ENCODE data around the gene TRIM72.
"Not testable (repeated sequence)": the region's sequence is repeated elsewhere in the genome, so short reads cannot be mapped to it uniquely, and the experiment has no call there.

The TRIM72 gene

DNA sequence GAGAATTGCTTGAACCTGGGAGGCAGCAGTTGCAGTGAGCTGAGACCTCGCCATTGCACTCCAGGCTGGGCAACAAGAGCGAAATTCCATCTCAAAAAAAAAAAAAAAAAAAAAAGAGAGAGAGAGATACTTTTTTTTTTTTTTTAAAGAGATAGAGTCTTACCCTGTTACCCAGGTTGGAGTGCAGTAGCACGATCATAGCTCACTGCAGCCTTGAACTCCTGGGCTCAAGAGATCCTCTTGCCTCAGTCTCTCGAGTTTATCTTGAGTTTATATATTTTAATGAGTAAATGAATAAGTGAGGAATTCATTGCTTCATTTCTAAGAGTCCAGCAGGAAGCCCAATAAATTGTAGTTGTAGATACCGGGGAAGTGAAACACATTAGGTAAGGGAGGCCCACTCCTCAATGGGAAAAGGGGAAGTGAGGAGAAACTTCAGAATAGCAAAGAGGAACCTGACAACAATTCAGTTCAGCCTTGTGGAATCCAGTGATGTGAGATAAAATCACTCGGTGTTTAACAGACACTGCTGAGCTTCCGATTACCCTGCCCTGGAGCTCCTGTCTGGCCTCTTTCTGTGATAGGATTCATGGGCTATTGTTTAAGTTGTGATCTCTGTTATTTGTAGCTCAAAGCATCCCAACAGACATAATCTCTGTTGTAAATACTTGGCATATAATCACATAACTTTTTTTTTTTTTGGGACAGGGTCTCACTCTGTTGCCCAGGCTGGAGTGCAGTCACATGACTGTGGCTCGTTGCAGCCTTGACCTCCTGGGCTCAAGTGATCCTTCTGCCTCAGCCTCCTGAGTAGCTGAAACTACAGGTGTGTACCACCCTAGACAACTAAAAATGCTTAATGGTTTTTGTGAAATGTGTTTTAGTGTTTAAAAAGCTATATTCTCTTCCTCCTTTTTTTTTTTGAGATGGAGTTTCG lies 30.1 kb downstream of the TRIM72 start:
- DNase-seq: no peak
- in situ Hi-C loops (cut with HindIII; ENCODE audit: low pct_ligation_motif_present, low pct_unique_long_range_greater_than_20kb, low sequenced_read_pairs): no loop called here

DNA sequence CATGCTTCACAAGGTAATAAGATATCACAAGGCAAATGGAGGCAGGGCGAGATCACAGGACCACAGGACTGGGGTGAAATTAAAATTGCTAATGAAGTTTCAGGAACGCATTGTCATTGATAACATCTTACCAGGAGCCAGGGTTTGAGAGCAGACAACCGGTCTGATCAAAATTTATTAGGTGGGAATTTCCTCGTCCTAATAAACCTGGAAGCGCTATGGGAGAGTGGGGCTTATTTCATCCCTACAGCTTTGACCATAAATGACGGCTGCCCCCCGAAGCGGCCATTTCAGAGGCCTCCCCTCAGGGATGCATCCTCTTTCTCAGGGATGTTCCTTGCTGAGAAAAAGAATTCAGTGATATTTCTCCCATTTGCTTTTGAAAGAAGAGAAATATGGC lies 31.7 kb downstream of the TRIM72 start:
- in situ Hi-C loops (cut with HindIII; ENCODE audit: low pct_ligation_motif_present, low pct_unique_long_range_greater_than_20kb, low sequenced_read_pairs); DNase-seq: not testable (repeated sequence)

DNA sequence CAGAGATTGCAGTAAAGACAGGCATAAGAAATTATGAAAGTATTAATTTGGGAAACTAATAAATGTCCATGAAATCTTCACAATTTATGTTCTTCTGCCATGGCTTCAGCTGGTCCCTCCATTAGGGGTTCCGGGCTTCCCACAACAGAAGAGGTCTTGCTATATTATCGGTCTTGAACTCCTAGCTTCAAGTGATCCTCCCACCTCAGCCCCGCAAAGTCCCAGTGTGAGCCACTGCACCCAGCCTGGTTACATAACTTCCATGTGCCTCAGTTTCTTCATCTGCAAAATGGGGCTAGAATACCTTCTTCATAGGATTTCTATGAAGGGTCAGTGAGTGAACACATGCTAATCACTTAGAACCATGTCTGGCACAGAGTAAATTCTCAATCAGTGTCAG lies 32.4 kb downstream of the TRIM72 start:
- DNase-seq: no peak
- in situ Hi-C loops (cut with HindIII; ENCODE audit: low pct_ligation_motif_present, low pct_unique_long_range_greater_than_20kb, low sequenced_read_pairs): no loop called here

DNA sequence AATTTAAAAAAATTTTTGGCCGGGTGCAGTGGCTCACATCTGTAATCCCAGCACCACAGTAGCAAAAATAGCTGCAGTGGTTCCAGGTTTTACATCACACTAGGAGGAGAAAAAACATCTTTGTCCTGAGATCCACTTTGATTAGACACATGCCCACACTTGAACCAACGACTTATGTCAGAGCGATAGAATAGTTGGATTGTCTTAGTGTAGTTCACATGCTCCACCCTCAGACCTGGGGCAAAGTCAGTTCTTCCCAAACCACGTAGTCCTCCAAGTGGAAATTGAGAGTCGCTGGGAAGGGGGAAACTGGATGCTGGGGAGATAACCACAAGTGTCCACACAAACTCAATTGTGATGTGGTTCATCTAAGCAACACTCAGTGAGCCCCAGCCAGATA lies 34.4 kb downstream of the TRIM72 start:
- no peak for DNase-seq
- in situ Hi-C loops (cut with HindIII; ENCODE audit: low pct_ligation_motif_present, low pct_unique_long_range_greater_than_20kb, low sequenced_read_pairs): no loop called here

DNA sequence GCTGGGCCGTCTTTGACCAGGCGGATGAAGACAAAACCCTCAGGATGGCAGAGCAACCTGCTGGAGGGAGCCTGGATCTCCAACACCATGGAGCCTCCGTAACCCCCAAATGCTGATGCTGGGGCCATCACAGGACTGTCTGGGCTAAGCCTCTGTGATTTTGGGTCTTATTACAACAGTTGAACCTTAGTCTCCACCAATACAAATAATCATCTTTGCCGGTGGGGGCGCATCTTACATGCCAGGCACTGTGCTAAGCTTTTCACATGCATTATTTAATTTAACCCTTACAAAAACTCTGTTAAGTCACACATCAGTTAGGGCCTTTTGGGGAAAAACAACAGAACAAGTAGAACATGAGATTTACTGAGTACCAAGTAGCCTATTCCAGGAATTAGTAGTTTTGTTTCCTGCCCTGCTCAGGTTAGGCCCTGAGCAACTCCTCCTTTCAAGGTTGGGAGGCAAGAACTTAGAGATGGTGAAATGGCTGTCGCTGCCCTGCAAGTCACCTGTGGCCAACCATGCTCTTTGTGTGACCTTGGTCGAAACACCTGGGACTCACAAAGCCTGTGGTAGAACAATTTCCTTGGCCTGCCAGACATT lies 37.0 kb downstream of the TRIM72 start:
- no peak for DNase-seq
- in situ Hi-C loops (cut with HindIII; ENCODE audit: low pct_ligation_motif_present, low pct_unique_long_range_greater_than_20kb, low sequenced_read_pairs): no loop called here

DNA sequence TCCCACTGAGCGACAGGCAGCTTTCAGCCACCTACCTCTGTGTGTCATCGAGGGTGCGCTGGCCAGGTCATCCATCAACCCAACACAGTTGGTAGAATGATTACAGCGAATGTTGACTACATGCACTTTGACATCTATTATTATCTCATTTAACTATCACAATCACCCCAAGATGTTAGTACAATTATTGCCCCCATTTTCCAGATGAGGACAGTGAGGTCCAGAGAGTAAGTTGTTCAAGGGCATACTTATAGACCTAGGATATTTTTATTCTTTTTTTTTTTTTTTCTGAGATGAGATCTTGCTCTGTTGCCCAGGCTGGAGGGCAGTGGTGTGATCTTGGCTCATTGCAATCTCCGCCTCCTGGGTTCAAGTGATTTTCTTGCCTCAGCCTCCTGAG lies 37.5 kb downstream of the TRIM72 start:
- in situ Hi-C loops (cut with HindIII; ENCODE audit: low pct_ligation_motif_present, low pct_unique_long_range_greater_than_20kb, low sequenced_read_pairs): no loop called here
- no peak for DNase-seq

DNA sequence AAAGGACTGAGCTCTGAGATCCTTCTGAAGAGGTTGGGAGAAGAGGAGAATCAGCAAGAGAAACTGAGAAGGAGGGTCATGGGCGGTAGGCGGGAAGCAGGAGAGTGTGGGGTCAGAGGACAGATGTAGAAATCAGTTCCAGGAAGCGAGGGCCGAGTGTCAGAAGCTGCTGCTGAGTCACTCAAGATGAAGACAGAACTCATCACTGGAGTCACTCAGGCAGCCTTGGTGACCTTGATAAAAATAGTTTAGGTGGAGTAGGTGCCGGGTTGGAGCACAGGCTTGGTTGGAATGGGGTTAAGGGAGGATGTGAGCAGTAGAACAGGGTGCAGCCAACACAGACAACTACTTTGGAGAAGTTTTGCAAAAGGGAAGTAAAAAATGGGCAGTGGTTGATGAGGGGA lies 39.7 kb downstream of the TRIM72 start:
- no peak for DNase-seq
- in situ Hi-C loops (cut with HindIII; ENCODE audit: low pct_ligation_motif_present, low pct_unique_long_range_greater_than_20kb, low sequenced_read_pairs): no loop called here

DNA sequence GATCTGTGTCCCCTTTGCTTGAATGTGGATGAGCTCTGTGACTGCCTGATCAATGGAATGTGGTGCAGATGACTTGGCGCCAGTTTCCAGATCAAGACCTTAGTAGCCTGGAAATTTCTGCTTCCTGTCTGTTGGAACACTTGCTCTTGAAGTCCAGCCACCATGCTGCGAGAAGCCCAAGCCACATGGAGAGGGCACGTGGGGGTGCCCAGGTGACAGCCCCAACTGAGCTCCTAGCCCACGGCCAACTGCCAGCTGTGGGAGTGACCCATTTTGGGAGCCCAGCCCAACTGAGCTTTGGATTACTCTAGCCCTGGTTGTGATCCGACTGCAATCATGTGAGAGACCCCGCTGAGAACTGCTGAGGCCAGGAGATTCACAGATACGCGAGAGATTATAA lies 42.5 kb downstream of the TRIM72 start:
- in situ Hi-C loops (cut with HindIII; ENCODE audit: low pct_ligation_motif_present, low pct_unique_long_range_greater_than_20kb, low sequenced_read_pairs): no loop called here
- DNase-seq: no peak

DNA sequence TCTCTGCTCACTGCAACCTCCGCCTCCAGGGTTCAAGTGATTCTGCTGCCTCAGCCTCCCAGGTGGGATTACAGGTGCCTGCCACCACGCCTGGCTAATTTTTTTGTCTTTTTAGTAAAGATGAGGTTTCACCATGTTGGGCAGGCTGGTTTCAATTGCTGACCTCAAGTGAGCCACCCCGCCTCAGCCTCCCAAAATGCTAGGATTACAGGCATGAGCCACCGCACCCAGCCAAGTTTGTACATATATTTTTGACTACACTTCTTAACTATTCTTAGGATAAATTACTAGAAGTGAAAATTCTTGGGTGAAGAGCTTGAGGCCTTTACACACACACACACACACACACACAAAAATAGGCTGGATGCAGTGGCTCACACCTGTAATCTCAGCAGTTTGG lies 44.4 kb downstream of the TRIM72 start:
- in situ Hi-C loops (cut with HindIII; ENCODE audit: low pct_ligation_motif_present, low pct_unique_long_range_greater_than_20kb, low sequenced_read_pairs): no loop called here
- no peak for DNase-seq

DNA sequence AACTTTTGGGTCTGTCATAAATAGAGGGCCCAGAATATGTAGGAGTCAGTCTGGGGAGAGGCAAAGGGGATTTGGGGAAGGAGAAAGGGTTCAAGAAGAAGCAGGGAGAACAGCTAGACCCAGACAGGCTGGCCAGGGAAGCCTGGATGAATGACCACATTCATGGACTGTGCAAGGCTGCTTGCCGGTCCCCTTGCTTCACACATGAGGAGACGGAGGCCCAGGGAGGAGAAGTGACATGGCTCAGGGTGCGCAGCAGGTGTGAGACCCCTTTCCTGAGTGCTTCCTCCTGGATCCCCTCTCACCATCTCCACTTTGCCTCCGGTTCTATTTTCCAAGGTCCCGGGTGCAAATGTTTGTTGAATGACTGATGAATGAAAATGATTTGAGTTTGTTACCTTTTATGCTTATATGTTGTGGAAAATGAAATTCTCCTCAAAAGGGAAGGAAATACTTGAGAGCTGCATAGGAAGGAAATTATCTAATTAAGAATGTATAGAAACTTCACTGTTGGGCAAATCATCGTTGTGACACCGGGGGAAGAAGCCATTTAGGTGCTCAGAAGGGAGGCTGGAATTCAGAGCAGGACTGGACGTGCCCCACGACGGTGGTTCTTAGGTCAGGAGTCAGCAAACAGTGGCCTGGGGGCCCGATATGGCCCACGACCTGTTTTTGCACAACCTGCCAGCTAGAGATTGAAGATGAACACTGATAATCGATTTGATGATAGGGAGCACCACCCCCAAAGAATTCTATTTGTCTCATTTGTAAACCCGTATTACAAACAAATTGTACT lies 46.4 kb downstream of the TRIM72 start:
- no peak for DNase-seq
- in situ Hi-C loops (cut with HindIII; ENCODE audit: low pct_ligation_motif_present, low pct_unique_long_range_greater_than_20kb, low sequenced_read_pairs): no loop called here

DNA sequence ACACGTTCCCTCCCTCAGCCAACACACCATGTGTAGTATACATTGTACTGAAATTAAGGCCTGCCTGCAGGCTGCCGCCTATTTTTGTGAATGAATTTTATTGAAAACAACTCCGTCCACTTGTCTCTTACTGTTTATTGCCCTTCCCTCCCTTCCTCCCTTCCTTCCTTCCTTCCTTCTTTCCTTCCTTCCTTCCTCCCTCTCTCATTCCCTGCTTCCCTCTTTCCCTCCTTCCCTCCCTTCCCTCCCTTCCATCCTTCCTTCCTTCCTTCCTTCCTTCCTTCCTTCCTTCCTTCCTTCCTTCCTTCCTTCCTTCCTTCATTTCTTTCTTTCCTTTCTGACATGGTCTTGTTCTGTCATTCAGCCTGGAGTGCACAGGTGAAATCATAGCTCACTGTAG lies 48.2 kb downstream of the TRIM72 start:
- in situ Hi-C loops (cut with HindIII; ENCODE audit: low pct_ligation_motif_present, low pct_unique_long_range_greater_than_20kb, low sequenced_read_pairs): no loop called here
- DNase-seq: no peak

DNA sequence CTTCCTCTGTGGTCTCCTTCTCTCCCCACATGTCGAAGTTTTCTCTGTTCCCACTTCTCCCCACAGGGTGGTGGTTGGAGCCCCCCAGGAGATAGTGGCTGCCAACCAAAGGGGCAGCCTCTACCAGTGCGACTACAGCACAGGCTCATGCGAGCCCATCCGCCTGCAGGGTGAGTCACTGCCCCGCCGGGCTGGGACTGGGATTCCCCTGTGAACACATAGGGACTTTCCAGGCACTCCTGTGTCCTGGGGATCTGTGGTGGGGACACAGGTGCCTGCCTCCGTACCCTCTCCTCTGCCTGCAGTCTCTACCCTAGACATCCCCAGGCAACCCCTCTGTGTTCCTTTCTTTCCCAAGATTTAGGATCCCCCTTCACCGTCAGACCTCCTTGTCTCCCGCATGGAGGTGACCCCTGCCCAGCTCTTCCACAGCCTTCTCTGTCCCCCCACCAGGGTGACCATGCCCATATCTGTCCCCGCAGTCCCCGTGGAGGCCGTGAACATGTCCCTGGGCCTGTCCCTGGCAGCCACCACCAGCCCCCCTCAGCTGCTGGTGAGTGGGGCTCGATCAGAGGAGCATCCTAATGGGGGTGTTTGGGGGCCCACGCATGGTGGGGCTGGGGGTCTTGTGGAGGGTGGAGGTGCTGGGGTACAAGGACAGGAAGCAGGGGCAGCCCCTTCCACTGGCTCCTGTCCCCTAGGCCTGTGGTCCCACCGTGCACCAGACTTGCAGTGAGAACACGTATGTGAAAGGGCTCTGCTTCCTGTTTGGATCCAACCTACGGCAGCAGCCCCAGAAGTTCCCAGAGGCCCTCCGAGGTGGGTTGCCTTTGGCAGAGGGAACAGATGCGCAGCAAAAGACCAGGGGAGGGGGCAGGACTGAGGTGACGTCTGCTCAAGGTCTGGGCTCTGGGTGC lies 51.7 kb downstream of the TRIM72 start:
- DNase-seq: peak; percentile 79
- in situ Hi-C loops (cut with HindIII; ENCODE audit: low pct_ligation_motif_present, low pct_unique_long_range_greater_than_20kb, low sequenced_read_pairs): no loop called here

DNA sequence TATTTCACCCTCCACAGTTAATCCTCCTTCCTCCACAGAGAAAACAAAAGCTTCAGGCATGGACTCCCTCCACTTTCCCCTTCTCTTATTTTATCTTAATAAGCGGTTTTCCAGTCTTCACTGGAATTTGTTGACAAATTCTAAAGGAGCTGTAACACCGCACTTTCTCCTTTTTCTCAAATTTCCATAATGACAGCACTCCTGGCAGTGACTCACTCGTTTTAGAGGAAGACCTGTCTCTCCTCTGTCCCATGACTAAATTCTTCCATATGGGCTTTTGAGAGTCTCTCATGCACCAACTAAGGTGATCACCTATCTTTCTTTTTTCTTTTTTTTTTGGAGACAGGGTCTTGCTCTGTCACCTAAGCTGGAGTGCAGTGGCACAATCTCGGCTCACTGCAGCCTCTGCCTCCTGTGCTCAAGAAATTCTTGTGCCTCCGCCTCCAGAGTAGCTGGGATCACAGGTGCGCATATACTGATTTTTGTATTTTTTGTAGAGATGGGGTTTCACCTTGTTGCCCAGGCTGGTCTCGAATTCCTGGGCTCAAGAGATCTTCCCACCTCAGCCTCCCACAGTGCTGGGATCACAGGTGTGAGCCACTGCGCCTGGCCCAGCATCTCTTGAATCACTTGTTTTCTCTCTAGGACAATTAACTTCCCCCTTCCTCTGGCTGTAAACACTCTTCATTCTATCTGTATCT lies 53.6 kb downstream of the TRIM72 start:
- in situ Hi-C loops (cut with HindIII; ENCODE audit: low pct_ligation_motif_present, low pct_unique_long_range_greater_than_20kb, low sequenced_read_pairs): no loop called here
- DNase-seq: no peak

DNA sequence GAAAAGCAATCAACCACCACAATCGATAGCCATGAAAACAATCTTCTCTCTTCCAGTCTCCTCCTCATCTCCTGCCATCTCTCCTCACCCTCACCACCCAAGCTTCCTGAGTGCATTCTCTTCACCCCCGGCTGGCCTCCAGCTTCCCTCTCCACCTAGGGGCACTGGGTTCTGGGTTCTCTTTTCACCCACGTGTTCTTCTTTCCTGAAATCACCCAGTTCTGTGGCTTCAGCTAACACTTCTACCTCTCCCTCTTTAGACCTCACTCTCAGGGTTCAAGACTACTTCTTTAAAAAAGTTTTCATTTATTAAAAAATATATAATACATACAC lies 54.1 kb downstream of the TRIM72 start:
- DNase-seq: no peak
- in situ Hi-C loops (cut with HindIII; ENCODE audit: low pct_ligation_motif_present, low pct_unique_long_range_greater_than_20kb, low sequenced_read_pairs): no loop called here

DNA sequence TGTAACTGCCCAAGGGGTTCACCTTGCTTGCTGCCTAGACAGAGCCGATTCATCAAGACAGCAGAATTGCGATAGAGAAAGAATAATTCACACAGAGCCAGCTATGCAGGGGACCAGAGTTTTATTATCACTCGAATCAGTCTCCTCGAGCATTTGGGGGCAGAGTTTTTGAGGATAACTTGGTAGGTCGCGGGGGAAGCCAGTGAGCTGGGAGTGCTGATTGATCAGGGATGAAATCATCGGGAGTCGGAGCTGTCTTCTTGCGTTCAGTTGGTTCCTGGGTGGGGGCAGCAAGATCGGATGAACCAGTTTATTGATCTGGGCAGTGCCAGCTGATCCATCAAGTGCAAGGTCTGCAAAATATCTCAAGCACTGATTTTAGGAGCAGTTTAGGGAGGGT lies 55.0 kb downstream of the TRIM72 start:
- in situ Hi-C loops (cut with HindIII; ENCODE audit: low pct_ligation_motif_present, low pct_unique_long_range_greater_than_20kb, low sequenced_read_pairs): no loop called here
- DNase-seq: no peak

DNA sequence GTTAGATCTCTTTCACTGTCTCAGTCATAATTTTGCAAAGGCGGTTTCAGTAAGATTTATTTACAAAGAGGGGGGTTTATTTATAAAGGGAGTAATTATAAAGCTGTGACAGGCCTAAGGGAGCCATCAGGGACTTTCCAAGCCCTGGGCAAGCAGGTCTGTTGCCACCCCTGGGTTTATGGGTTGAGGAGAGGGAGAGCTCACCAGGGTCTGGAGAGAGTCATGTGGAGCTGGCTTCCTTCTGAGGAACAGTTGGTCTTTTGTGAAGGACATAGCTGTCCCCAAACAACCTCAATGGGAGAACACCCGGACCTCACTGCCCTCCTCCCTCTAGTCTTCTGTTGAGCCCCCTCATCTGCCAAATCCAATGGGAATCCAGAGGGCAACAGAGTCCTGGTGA lies 55.6 kb downstream of the TRIM72 start:
- in situ Hi-C loops (cut with HindIII; ENCODE audit: low pct_ligation_motif_present, low pct_unique_long_range_greater_than_20kb, low sequenced_read_pairs): no loop called here
- DNase-seq: no peak

DNA sequence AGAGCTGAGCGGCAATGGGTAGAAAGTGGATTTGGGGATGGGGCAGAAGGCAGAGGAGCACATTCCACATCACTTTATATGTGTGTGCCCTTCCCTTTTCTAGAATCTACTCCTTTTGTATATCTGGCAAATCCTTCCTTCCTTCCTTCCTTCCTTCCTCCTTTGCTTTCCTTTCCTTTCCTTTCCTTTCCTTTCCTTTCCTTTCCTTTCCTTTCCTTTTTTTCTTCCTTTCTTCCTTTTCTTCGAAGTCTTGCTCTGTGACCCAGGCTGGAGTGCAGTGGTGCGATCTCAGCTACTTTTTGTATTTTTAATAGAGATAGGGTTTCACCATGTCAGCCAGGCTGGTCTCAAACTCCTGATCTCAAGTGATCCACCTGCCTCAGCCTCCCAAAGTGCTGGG lies 56.1 kb downstream of the TRIM72 start:
- in situ Hi-C loops (cut with HindIII; ENCODE audit: low pct_ligation_motif_present, low pct_unique_long_range_greater_than_20kb, low sequenced_read_pairs): not testable (repeated sequence)

DNA sequence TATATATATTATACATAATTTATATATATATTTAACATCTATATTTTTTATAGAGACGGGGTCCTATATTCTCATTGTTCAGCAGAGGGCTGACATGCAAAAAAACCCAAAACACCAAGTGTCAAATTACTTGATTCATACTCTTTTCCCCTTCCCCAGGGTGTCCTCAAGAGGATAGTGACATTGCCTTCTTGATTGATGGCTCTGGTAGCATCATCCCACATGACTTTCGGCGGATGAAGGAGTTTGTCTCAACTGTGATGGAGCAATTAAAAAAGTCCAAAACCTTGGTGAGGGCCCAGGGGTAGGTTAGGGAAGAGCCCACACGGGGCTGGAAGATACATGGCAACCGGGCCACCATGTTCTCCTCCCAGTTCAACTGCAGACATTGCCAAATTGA lies 56.9 kb downstream of the TRIM72 start:
- no peak for DNase-seq
- in situ Hi-C loops (cut with HindIII; ENCODE audit: low pct_ligation_motif_present, low pct_unique_long_range_greater_than_20kb, low sequenced_read_pairs): no loop called here

More for the DNA sequence above, 56.1 kb downstream of the TRIM72 start:
- DNase-seq: not testable (repeated sequence)

Data from ACHN (cell line).